HEK293T (cell line): ENCODE results near the gene MAPK7.

Experiments used
- BHLHE40 ChIP-seq: fragments of 450-650 bp; IDR thresholded peaks from 2 replicates; pipeline ENCODE4 v1.6.1; 2016; ENCODE audit warnings: mild to moderate bottlenecking, moderate library complexity, borderline replicate concordance
- ELF4 ChIP-seq: fragments of 450-650 bp; IDR thresholded peaks from 2 replicates; pipeline ENCODE4 v1.6.1; 2017; ENCODE audit warnings: antibody characterized with exemption
- FOXM1 ChIP-seq: fragments of 450-650 bp; IDR thresholded peaks from 2 replicates; pipeline ENCODE4 v1.6.1; 2017; ENCODE audit warnings: mild to moderate bottlenecking, borderline replicate concordance
- L3MBTL2 ChIP-seq: fragments of 450-650 bp; conservative IDR thresholded peaks from 2 replicates; pipeline ENCODE4 v1.6.1; 2016; ENCODE audit warnings: mild to moderate bottlenecking
- LEF1 ChIP-seq: fragments of 450-650 bp; IDR thresholded peaks from 2 replicates; pipeline ENCODE4 v1.6.1; 2017; ENCODE audit warnings: mild to moderate bottlenecking, borderline replicate concordance
- NFRKB ChIP-seq: fragments of 450-650 bp; IDR thresholded peaks from 2 replicates; pipeline ENCODE4 v1.6.1; 2016; ENCODE audit warnings: mild to moderate bottlenecking, moderate library complexity
- PKNOX1 ChIP-seq: fragments of 450-650 bp; IDR thresholded peaks from 2 replicates; pipeline ENCODE4 v1.6.1; 2016
- SP1 ChIP-seq: fragments of 450-650 bp; IDR thresholded peaks from 2 replicates; pipeline ENCODE4 v1.6.1; 2017
- SUZ12 ChIP-seq: fragments of 450-650 bp; IDR thresholded peaks from 2 replicates; pipeline ENCODE4 v1.6.1; 2016; ENCODE audit warnings: mild to moderate bottlenecking
- TARDBP ChIP-seq: fragments of 450-650 bp; IDR thresholded peaks from 2 replicates; pipeline ENCODE4 v1.6.1; 2016

DNA sequence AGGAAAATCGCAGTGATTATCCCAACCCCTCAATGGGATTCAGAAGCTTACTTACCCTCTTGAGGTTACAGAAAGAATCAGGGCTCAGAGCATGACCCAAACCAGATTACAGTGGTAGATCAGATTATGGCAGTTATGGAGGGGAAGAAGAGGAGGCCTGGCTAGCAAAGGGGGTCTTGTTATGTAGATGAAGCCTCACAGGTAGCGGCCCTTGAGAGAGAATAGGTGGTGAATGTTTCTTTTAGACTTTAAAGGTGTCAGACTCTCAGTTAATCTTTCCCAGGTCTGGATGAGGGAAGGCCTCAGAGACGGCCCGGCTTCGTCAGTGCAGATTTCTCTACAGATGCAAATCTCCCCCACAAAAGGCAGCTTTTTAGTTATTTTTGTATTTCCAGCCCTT, 48.3 kb downstream of the MAPK7 start:
- TF ChIP-seq NFRKB (no peak), PKNOX1 (no peak), SP1 (no peak), SUZ12 (no peak), L3MBTL2 (no peak), FOXM1 (no peak), ELF4 (no peak), LEF1 (no peak), BHLHE40 (no peak), TARDBP (no peak)
